Measurements from ENCODE around the gene HMGXB4. TPM values are rescaled to one million over a fixed set of nuclear protein-coding genes. Genes with fewer than 3 reads are reported as not detected.

The HMGXB4 gene
- total RNA-seq, 1 donor from 2014 or later, result 8.6 TPM

GRCh38 chr22:35324762-35325161 lies 67.5 kb downstream of the HMGXB4 start:
- Histone ChIP-seq H3K36me3 (peaks cover 88% of the 10 kb centered on the region), H3K4me1 (peaks cover 38% of the 10 kb centered on the region), H3K9me3 (replicated peaks) (no peaks in the 10 kb centered on the region), H3K4me3 (no peak overlapping the region), H3K27me3 (ENCODE audit: low read depth) (no peaks in the 10 kb centered on the region), H3K27ac (replicated peaks) (no peak overlapping the region)
- no peak for DNase-seq
- no peak for TF ChIP-seq CTCF (IDR thresholded peaks at IDR 0.05; ENCODE audit: borderline replicate concordance)
- intact Hi-C loops (cut with micrococcal nuclease), result no loop called here

- no peak overlapping the region for H3K4me3 ChIP-seq
- intact Hi-C loops (cut with micrococcal nuclease), result no loop called here
- H3K36me3 ChIP-seq, result peaks cover 84% of the 10 kb centered on the region
- H3K27me3 ChIP-seq (ENCODE audit: low read depth), result no peaks in the 10 kb centered on the region
- no peak overlapping the region for H3K27ac ChIP-seq (replicated peaks)
- TF ChIP-seq CTCF (IDR thresholded peaks at IDR 0.05; ENCODE audit: borderline replicate concordance), result no peak
- H3K4me1 ChIP-seq, result peaks cover 42% of the 10 kb centered on the region
- no peaks in the 10 kb centered on the region for H3K9me3 ChIP-seq (replicated peaks)
- no peak for DNase-seq
Observed at GRCh38 chr22:35325209-35325608, 67.9 kb downstream of the HMGXB4 start.

DNA sequence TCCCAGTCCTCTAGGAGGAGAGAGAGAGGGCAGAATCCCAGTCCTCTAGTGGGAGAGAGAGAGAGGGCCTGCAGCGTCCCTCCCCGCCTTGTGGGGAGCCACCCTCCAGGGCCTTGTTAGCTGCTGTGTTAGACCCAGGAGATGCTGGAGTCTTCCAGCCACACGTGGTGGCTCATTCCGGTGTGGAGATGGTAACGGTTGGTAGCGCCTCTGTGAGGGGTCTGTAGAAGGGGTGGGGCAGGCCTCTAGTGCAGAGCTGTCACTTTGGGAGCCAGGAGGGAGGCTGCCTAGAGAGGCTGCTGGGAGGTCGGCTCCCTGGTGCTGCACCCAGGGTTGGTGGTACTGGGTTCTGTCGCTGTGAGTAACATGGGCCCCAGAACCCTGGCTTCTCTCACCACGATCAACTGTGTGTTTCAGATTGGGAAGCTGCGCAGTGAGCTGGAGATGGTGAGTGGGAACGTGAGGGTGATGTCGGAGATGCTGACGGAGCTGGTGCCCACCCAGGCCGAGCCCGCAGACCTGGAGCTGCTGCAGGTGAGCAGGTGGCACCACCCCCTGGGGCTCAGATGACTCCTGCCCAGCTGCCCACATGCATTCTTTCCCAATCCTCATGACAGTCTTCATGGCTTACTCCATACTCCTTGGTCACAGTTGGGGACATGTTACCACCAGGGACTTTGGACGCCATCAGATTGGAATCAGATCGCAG lies 69.7 kb downstream of the HMGXB4 start:
- no peak for DNase-seq

GRCh38 chr22:35327690-35328471 lies 70.6 kb downstream of the HMGXB4 start:
- peaks cover 84% of the 10 kb centered on the region for H3K36me3 ChIP-seq

More for the DNA sequence above, 69.7 kb downstream of the HMGXB4 start:
- Histone ChIP-seq H3K27ac (replicated peaks) (peak overlapping the region; percentile 75), H3K4me3 (no peak overlapping the region), H3K9me3 (replicated peaks) (no peaks in the 10 kb centered on the region), H3K4me1 (peaks cover 54% of the 10 kb centered on the region), H3K27me3 (ENCODE audit: low read depth) (no peaks in the 10 kb centered on the region), H3K36me3 (peaks cover 81% of the 10 kb centered on the region)
- TF ChIP-seq CTCF (IDR thresholded peaks at IDR 0.05; ENCODE audit: borderline replicate concordance), result no peak
- intact Hi-C loops (cut with micrococcal nuclease), result no loop called here

DNA sequence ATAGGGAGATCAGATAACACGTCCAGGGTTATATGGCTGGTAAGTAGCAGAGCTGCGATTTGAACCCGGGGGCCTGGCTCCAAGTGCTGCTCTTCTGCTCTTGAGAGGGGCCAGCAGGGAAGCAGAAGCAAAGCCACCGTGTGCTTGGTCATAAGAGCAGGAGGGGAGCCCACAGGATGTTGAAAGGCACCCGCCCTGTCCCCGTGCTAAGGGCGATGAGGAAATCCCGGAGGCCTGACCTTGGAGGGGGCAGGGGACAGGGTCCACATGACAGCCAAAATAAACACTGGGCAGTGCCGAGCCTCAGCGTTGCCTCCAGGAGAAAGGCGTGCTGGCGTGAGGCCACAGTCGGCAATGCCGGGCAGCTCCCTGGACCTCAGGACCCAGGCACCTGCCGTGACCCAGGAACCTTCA lies 71.2 kb downstream of the HMGXB4 start:
- intact Hi-C loops (cut with micrococcal nuclease), result no loop called here
- peak overlapping the region; percentile 75 for H3K27ac ChIP-seq (replicated peaks)
- H3K36me3 ChIP-seq, result peaks cover 84% of the 10 kb centered on the region
- peaks cover 60% of the 10 kb centered on the region for H3K4me1 ChIP-seq
- peak; percentile 45 for DNase-seq
- no peak overlapping the region for H3K4me3 ChIP-seq
- no peak for TF ChIP-seq CTCF (IDR thresholded peaks at IDR 0.05; ENCODE audit: borderline replicate concordance)
- H3K27me3 ChIP-seq (ENCODE audit: low read depth), result no peaks in the 10 kb centered on the region
- H3K9me3 ChIP-seq (replicated peaks), result no peaks in the 10 kb centered on the region

More at GRCh38 chr22:35327690-35328471, 70.6 kb downstream of the HMGXB4 start:
- intact Hi-C loops (cut with micrococcal nuclease), result no loop called here
- Histone ChIP-seq H3K4me3 (no peak overlapping the region), H3K27ac (replicated peaks) (peak overlapping the region; percentile 75), H3K27me3 (ENCODE audit: low read depth) (no peaks in the 10 kb centered on the region), H3K4me1 (peaks cover 54% of the 10 kb centered on the region), H3K9me3 (replicated peaks) (no peaks in the 10 kb centered on the region)
- TF ChIP-seq CTCF (IDR thresholded peaks at IDR 0.05; ENCODE audit: borderline replicate concordance), result no peak
- DNase-seq, result no peak

Data from left ventricle myocardium inferior (tissue), 1 donor.